EH (cell line): ENCODE measurements around the gene MRPL36.

ENCODE experiments used
- DNase-seq: peaks from one replicate; pipeline ENCODE4 v3.0.0-alpha.2; 2015; ENCODE audit warnings: low read depth

MRPL36 gene

DNA sequence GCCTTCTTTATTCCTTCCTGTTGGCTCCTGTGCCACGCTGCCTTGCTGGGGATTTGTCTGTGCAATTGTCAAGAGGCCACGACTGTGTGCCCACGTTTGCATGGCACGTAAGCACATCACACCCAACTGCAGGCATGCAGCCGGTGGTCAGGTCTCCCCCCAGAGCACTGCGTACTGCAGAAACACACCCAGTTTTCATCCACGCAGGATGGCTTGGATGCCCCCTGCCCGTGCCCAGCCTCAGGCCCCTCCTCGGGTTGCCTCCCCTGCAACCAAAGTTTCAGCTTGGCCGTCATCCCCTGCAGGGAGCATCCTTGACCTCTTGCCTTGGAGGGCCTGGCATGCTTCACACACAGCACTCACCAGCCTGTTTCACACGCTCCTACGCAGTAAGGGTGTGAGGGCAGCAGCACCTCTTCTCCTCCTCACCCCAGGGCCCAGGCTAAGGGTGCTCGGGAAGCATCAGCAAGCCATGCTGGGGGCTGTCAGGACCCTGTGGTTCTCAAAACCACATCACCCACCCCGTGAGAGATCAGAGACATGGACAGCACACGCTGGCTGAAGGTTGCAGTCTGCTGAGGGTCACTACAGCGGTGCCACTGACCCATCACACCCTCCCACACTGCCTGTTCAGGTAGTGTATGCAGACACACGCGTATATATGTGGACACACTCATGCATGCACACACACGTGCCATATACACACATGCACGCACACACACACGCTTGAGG is 3.1 kb downstream of the MRPL36 start:
- no peak for DNase-seq

GRCh38 chr5:1795931-1796330 is 3.7 kb downstream of the MRPL36 start:
- no peak for DNase-seq

DNA sequence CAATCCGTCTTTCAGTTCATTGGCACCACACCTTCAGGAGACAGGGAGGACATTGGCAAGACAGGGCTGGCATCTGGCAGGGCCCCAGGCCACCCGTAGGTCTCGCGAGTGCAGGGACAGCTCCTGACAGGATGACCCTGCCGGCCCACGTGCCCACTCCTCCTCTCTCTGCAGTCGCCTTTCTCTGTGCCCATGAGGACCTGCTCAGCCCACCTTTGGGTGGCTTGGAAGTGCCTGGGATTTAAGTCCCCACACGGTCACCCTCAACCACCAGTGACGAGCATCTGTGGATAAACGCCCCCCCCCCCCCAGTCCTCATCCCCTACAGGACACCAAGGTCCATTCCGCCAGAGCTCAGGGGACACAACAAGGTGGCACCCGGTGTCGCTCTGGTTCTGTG is 4.1 kb downstream of the MRPL36 start:
- DNase-seq = no peak

GRCh38 chr5:1794901-1795290 is 4.7 kb downstream of the MRPL36 start:
- no peak for DNase-seq

DNA sequence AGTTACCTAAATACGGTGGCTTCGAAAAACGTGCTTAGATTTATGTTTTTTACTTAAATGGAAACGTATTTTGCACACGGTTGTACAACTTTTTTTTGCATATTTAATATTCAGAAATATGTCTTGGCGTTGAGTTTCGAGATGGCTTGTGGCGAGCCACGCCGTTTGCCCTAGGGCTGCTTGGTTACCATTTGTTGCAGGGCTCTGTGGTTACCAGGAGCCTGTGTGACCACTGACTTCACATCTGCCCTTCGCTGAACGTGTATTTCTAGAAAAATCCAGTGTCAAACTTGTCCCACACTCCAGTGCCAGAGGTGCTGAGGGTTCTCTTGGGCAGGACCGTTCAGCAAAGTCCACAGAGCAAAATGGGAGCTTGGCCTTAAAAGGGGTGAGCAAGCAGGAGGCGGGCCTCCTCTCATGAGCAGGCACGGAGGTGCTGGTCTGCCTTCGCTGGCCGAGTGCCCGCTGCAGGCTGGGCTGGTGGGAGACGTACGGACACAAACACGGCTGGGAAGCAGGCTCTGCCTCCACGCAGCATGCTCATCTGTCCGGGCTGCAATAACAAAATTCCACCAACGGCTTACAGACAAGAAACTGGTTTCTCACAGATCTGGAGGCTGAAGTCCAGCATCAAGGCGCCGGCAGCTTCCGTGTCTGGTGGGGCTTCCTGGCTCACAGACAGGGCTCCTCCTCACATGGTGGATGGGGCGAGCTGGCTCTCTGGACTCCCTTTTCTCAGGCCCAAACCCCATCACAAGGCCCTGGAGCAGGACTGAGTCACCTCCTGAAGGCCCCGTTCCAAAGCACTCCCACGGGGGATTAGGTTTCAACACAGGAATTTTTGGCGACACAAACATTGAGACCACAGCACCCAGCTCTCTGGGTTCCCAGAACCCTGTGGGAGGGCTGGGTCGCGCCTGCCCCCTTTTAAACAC is 5.4 kb downstream of the MRPL36 start:
- peak; percentile 94 for DNase-seq

- DNase-seq = peak; percentile 54
These were observed 6.3 kb downstream of the MRPL36 start for GRCh38 chr5:1793301-1793740.

DNA sequence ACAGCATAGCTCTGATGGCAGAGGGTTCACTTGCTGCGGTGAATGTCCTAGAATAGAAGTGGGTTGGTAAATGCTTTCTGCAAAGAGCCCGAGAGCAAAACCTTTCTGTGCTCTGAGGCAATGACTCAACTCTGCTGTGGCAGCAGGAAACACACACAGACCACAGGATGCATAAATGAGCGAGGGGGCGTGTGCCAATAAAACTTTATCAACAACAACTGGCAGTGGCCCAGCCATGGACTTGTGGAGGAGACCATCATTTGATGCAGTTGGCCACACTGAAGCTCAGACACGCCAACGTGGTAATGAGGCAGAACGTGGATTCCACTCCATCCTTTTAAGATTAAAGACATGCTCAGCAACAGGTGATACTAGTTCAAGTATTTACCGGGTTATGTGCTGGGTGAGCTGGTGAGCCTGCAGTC is 6.8 kb downstream of the MRPL36 start:
- DNase-seq = peak; percentile 90

DNA sequence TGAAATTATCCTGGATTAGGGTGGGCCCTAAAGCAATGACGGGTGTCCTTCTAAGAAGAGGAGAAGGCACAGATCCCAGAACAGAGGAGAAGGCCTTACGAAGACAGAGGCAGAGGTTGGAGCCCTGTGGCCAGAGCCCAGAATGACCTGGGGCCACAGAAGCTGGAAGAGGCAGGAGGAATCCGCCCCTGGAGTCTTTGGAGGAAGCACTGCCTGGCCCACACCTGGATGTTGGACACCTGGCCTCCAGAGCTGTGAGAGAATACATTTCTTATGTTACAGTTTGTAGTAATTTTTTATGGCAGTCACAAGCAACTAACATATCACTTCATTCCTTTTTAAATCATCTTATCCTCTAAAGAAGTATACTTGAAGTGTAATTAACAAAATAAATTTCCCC is 8.5 kb downstream of the MRPL36 start:
- no peak for DNase-seq

DNA sequence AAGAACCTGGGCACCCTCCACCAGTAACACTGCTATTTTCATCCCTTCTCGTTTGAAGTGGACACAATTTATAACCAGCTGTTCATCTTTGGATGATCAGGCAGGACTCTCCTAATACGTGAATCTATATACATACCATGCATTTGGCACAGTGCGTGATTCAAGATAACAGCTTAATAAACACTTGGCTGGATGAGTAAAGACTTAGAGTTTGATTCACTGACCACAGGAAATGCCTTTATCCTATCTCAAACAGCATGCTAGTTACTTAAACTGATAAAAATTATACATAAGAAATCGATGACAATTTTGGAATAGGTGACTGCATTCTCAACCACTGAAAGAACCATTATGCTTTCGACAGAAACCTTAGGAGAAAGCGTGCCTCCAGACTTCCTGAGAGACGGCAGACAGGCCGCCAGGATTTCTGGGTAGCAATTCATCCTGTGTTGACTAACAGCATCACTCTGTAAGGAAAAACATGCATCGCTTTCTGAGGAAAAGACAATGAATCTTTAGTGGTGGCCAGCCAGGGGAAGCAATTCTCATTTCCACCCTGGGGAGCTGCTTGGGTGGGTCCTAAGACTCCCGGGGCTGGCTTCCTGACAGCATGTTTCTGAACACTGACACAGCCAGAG is 9.7 kb downstream of the MRPL36 start:
- peak; percentile 83 for DNase-seq

DNA sequence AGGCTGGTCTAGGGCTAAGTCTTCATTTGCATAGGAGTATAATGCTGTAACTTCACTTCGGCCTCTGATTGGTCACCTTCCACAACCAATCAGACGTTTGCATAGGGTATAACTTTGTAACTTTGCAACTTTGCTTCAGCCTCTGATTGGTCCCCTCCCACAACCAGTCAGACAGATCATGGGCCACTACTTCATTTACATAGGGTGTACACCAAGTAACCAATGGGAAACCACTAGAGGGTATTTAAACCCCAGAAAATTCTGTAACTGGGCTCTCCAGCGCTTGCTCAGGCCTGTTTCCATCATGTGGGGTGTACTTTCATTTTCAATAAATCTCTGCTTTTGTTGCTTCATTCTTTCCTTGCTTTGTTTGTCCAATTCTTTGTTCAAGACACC is 10.2 kb downstream of the MRPL36 start:
- peak; percentile 75 for DNase-seq

DNA sequence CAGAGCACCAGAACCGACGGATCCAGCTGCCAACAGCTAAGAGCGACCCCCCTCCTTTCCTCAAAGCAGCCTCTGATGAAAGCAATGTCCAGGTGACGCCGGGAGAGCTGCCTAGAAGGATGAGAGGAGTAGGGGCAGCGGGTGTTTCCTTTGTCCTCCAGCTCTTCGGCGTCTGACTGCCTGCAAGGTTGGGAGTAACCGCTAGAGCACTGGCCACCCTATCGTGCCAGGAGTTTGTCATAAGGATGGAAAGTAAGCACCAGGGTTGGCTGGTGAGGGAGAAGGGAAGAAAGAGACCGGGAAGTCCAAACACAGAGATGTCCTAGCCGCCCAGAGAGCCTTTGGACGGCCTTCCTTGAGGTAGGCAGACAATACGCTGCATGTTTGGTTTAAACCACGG is 10.8 kb downstream of the MRPL36 start:
- DNase-seq = no peak

DNA sequence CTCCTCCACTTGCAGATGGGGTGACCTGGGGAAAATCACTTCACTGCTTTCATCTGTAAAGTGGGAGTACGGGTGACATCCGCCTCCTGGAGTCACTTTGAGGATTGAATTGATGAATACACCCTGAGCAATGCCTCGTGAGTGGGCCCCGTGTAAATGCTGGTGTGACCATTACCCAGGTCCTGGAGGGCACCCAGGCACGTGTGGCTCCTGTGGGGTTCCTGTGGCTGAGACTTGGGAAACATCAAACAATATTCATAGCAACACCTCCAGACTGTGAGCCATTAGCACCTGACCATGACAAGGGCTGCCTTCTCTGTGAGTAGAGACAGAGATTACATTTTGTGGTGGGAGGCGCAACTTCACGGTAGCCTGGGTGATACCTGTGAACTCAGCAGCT is 11.4 kb downstream of the MRPL36 start:
- no peak for DNase-seq

GRCh38 chr5:1787472-1788047 is 12.1 kb downstream of the MRPL36 start:
- no peak for DNase-seq

- no peak for DNase-seq
These were observed 12.8 kb downstream of the MRPL36 start for GRCh38 chr5:1786621-1787471.

DNA sequence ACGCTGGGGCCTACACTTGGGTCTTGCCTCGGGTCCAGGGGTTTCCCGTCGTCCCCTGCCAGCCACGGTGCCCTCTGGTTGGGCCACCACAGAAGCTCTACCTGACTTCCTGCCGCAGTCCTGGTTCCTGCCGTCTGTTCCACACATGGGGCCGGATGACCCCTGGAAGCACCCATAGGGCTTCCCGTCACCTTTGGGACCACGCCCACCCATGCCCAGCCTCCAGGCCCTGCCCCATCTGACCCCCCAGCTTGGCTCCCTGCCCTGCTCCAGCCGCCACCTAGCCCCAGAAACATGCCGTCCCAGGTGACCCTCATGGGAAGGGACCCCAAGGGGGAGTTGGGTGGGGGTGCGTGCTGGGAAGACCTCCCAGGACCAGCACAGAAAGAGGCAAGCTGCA is 13.7 kb downstream of the MRPL36 start:
- no peak for DNase-seq

- no peak for DNase-seq
These were observed 14.6 kb downstream of the MRPL36 start for GRCh38 chr5:1785062-1785461.

DNA sequence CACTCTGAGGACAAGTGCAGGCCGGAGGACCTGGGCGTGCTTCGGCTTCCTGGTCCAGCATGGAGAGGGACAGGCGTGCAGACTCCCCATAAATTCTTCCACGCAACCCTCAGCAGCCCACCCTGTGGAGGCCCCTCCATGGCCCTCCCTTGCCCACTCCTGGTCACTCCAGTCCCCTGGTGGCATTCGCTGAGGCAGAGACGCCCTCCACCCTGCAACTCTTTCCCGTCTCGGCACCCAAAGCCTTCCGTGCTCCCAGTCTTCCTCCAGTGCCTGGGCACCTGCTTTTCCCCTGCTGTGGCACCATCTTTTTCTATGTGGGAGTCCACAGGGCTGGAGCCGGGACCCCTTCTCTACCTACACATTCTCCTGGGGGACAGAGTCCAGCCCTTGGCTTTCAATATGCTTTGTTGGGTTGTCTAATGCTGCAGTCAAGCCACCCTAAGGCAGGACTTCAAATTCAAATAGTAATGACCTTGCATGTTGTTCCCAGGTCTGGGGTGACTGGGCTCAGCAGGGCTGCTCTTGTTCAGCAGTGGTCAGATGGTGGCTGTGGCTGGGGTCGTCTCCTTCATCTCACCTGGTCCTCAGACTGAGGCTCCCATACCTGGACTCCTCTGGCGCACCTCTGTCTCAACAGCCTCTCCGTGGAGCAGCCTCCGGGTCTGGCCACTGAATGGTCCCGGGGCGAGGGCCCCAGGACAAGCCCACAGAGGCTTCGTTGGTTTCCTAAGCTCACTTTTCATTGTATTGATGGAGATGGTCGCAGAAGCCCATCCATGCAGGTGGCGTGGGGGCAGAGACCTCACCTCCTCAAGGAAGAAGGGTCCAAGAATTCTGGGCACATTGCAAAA is 15.2 kb downstream of the MRPL36 start:
- DNase-seq = no peak

DNA sequence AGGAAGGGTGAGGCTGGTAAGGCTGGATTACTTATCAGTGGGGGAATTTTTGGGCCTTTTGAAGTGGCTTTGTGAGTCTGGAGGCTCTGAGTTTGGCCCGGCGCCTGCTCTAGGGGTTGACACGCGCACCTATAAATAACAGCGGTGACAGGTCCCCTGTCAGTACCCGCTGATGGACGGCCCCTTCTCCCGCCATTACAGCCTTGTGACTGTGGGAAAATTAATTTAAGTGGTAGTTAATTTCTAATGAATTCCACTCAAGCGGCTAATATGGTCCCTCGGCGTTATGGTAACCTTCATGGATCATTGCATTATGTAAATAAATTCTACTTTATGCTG is 16.5 kb downstream of the MRPL36 start:
- DNase-seq = no peak

DNA sequence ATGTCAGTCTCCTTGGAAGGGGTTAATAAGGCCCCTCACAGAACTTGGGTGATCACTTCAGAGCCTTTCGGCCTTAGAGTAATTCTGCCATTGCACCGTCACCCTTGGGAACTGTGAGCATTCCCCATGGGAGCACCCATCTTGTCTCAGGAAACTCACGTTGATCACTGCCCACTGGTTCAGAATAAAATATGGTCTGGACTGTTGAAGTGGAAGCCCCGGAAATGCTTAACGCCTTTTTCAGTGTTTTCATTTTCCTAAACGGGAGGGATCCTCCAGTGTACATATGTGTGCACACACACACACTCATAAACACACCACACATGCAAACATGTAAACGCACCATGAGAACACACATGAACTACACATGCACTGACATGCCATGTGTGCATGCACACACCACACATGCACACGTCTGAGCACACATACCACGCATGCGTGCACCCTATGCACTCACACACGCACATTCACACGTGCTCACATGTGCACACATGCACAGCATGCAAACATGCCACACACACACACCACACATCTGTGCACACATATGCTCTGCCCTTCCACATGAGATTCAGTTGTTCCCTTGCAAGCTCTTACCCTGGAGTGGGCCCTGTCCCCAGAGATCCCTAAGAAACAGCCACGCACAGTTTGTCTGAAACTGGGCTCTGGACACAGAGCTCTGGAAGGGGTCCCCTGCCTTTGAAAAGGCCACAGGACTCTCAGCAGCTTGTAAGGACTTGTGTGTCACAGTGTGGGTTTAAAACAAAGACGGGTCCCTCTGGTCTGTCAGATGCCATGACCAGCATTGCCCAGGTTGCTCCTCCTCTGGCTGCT is 17.0 kb downstream of the MRPL36 start:
- DNase-seq = no peak
